GM19099 (cell line): Measurements from ENCODE around the gene RNPEP.

ENCODE experiments used
- POLR2A ChIP-seq: IDR thresholded peaks from 3 replicates; pipeline ENCODE4 v1.6.1; 2011; ENCODE audit warnings: low read depth; ENCODE audit not compliant: insufficient read length; ENCODE audit errors: extremely low read depth

Gene RNPEP

DNA sequence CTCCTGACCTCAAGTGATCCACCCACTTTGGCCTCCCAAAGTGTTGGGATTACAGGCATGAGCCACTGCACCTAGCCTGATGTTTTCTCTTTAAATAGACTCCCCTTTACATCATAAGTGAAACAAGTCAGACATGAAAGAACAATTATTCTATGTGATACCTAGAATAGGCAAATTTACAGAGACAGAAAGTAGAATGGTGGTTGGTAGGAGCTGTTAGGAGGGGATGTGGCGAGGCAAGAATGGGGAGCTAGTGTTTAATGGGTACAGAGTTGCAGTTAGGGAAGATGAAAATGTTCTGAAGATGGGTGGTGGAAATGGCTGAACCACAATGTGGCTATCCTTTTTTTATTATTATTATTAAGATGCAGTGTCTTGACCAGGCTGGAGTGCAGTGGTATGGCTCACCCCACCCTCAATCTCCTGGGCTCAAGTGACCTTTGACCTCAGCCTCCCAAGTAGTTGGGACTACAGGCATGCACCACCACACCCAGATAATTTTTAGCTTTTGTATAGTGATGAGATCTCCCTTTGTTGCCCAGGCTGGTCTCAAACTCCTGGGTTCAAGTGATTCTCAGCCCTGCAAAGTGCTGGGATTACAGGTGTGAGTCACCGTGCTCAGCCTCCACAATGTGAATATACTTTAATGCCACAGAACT lies 56.4 kb downstream of the RNPEP start:
- no peak for TF ChIP-seq POLR2A

- no peak for TF ChIP-seq POLR2A
These were observed 63.3 kb downstream of the RNPEP start for GRCh38 chr1:202045705-202046104.

DNA sequence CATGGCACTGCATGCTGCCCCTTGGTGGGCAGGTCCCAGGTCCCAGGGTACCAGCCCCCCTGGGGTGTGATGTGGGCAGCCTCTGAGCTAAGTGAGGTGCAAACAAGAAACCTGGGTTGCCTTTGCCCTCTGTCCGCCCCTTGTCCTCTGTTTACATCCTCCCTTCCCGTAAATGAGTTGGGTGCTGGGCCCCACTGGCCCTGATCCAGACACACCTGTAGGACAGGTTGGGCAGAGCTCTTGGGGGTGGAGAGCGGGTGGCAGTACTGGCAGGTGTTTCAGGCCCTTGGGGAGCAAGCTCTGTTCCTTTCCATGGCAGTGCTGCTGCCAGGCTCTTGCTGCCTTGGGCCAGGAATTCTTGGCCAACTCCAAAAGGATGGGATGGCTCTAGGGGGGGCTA lies 63.8 kb downstream of the RNPEP start:
- TF ChIP-seq POLR2A, result no peak

DNA sequence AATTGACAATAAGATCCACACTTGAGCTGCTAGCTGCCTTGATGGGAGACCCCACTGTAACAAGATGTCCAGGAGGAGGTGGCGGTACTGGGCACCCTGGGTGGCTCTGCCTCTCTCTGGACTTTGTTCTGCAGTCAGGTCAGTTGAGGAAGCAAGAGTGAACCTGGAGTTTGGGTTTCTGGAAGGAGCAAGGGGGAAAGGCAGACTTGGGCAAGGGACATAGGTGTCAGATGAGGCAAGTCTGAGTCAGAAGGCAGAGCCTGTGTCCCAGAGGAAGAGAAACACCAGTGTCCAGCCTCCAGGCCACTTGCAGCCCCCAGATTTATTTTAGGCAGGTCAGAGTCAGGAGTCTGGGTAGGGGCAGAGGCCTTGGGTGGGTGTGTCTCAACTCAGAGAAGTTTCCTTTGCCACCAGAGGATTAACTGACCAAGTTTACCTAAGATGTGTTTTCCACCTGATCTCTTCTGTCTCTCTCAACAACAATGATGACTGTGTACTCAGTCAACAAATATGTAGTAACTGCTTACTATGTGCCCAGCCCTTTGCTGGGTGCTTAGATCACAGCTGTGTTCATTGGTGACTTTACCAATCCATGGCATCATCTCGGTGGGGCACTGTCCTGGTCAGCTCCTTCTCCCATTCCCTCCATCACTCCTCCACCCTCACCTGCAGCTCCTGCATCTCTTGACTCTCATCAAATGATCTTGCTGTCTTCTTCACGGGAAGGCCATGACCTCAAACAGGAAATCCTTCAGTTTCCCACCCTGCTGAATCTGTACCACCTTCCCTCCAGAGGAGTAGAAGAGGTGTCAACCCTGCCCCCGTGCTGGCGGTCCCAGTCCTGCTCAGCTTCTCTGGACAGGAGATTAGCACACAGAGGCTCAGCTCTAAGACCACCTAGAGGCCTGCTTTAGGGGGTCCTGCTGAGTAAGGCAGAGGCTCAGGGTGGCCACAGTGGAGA lies 64.6 kb downstream of the RNPEP start:
- TF ChIP-seq POLR2A, result no peak

- no peak for TF ChIP-seq POLR2A
These were observed 65.5 kb downstream of the RNPEP start for GRCh38 chr1:202047977-202048376.

GRCh38 chr1:202049129-202049528 lies 66.7 kb downstream of the RNPEP start:
- TF ChIP-seq POLR2A, result no peak

- TF ChIP-seq POLR2A, result no peak
These were observed 71.6 kb downstream of the RNPEP start for GRCh38 chr1:202054094-202054493.
